Natural killer cell (primary cell): ENCODE measurements around the gene CHRNA7. TPM values are rescaled to one million over a fixed set of nuclear protein-coding genes. Genes with fewer than 3 reads are reported as not detected.

ENCODE experiments used
- ATAC-seq, 3 donors: fragments of 150-1000 bp in 2 of 3; fragments of 200-7000 bp in 1 of 3; cut with Tn5 transposase; 1 replicate in 1 of 3; 2 replicates in 2 of 3; pipeline ENCODE4 v1.10.0; 2021; ENCODE audit warnings: mild to moderate bottlenecking in 2 of 3, moderate library complexity in 2 of 3
- DNase-seq, 2 donors: peaks; one replicate each; pipeline versions ENCODE4 v3.0.0 to v3.0.0-alpha.2; 2013 to 2021; ENCODE audit warnings: mixed read lengths in 1 of 2
- H3K27ac ChIP-seq: one replicate; pipeline ENCODE4 v1.5.1; 2013; ENCODE audit warnings: mild to moderate bottlenecking, low read length
- H3K27me3 ChIP-seq: one replicate; pipeline ENCODE4 v1.6.1; 2013; ENCODE audit warnings: low read length; ENCODE audit not compliant: control insufficient read depth, insufficient read depth
- H3K36me3 ChIP-seq: one replicate; pipeline ENCODE4 v1.6.1; 2013; ENCODE audit warnings: low read length; ENCODE audit not compliant: control insufficient read depth, insufficient read depth
- H3K4me1 ChIP-seq: one replicate; pipeline ENCODE4 v1.6.1; 2013; ENCODE audit warnings: low read length; ENCODE audit not compliant: control insufficient read depth, insufficient read depth
- H3K4me3 ChIP-seq: one replicate; pipeline ENCODE4 v1.5.1; 2013; ENCODE audit warnings: low read length
- H3K9me3 ChIP-seq: one replicate; pipeline ENCODE4 v1.6.1; 2013; ENCODE audit warnings: low read length; ENCODE audit not compliant: control insufficient read depth, insufficient read depth
- H3K27ac Mint-ChIP-seq, 2 donors: one replicate each; pipeline ENCODE4 v1.8.0; 2022; ENCODE audit warnings: mild to moderate bottlenecking in 2 of 2, mixed read lengths in 2 of 2, moderate library complexity in 1 of 2
- H3K27me3 Mint-ChIP-seq, 2 donors: one replicate each; pipeline ENCODE4 v1.8.0; 2022; ENCODE audit warnings: low read depth in 2 of 2, mixed read lengths in 2 of 2
- H3K36me3 Mint-ChIP-seq: one replicate; pipeline ENCODE4 v1.8.0; 2022; ENCODE audit warnings: mixed read lengths
- H3K4me1 Mint-ChIP-seq, 2 donors: one replicate each; pipeline ENCODE4 v1.8.0; 2022; ENCODE audit warnings: mixed read lengths in 2 of 2
- H3K4me3 Mint-ChIP-seq: one replicate; pipeline ENCODE4 v1.8.0; 2022; ENCODE audit warnings: mild to moderate bottlenecking, moderate library complexity, mixed read lengths
- H3K9me3 Mint-ChIP-seq, 2 donors: one replicate each; pipeline ENCODE4 v1.8.0; 2022; ENCODE audit warnings: mixed read lengths in 2 of 2
- CTCF ChIP-seq: fragments of 200-600 bp; IDR thresholded peaks from one replicate; pipeline ENCODE4 v1.8.0; 2022; ENCODE audit warnings: antibody characterized with exemption
- WGBS: methylation state at CpG from one replicate; pipeline ENCODE4 v1.1.7; 2013; ENCODE audit warnings: missing lambda C conversion rate; ENCODE audit not compliant: insufficient coverage; 5-methylcytosine and 5-hydroxymethylcytosine counted together
- intact Hi-C: fragments of 100-400 bp; cut with micrococcal nuclease; formaldehyde crosslinking; loops from one replicate; pipeline ENCODE4 v1.14.2; 2022
- total RNA-seq, 4 donors: library from RNA; stranded (reverse); fragments of 120-200 nt in 1 of 4; gene quantifications; one replicate each; pipeline versions ENCODE4 v1.2.3 to v1.2.4, GENCODE V29; 2013 to 2022

The CHRNA7 gene
- total RNA-seq, 3 donors from 2014 or later (not counting 1 experiment from before 2014, with no cell fraction given) = 3.1 to 5.4 (median 3.7) TPM

GRCh38 chr15:32107477-32108080 lies 77.3 kb downstream of the CHRNA7 start:
- Mint-ChIP-seq H3K9me3 (no peaks in the 10 kb centered on the region), H3K36me3 (no peaks in the 10 kb centered on the region), H3K27ac (no peak overlapping the region), H3K4me3 (no peak overlapping the region), H3K27me3 (peaks cover 11 to 28% of the 10 kb centered on the region in 2 donors), H3K4me1 (peaks cover 9 to 10% of the 10 kb centered on the region in 2 donors)
- intact Hi-C loops = no loop called here
- WGBS = 92% methylated on average over 13 of the region's 13 CpGs
- DNase-seq (no peak), ATAC-seq (no peak)
- Histone ChIP-seq H3K27ac (no peak overlapping the region), H3K36me3 (no peaks in the 10 kb centered on the region), H3K27me3 (no peaks in the 10 kb centered on the region), H3K4me1 (peaks cover 5% of the 10 kb centered on the region), H3K9me3 (no peaks in the 10 kb centered on the region), H3K4me3 (no peak overlapping the region)
- TF ChIP-seq CTCF = no peak

- intact Hi-C loops = no loop called here
- Mint-ChIP-seq H3K27me3 (peaks cover 10 to 25% of the 10 kb centered on the region in 2 donors), H3K4me3 (no peak overlapping the region), H3K27ac (no peak overlapping the region), H3K36me3 (no peaks in the 10 kb centered on the region), H3K4me1 (peaks cover 9 to 10% of the 10 kb centered on the region in 2 donors), H3K9me3 (no peaks in the 10 kb centered on the region)
- Histone ChIP-seq H3K4me1 (peaks cover 5% of the 10 kb centered on the region), H3K4me3 (no peak overlapping the region), H3K27ac (no peak overlapping the region), H3K9me3 (no peaks in the 10 kb centered on the region), H3K27me3 (no peaks in the 10 kb centered on the region), H3K36me3 (no peaks in the 10 kb centered on the region)
- no peak for TF ChIP-seq CTCF
- WGBS = 98% methylated on average over 5 of the region's 5 CpGs
- no peak for ATAC-seq
- no peak for DNase-seq
Observed at GRCh38 chr15:32108661-32109060, 78.3 kb downstream of the CHRNA7 start.

- WGBS = 91% methylated on average over 8 of the region's 8 CpGs
Observed at GRCh38 chr15:32112101-32112500, 81.8 kb downstream of the CHRNA7 start.

More at GRCh38 chr15:32112101-32112500, 81.8 kb downstream of the CHRNA7 start:
- Mint-ChIP-seq H3K36me3 (no peaks in the 10 kb centered on the region), H3K27me3 (peaks cover 3 to 7% of the 10 kb centered on the region in 2 donors), H3K4me3 (no peak overlapping the region), H3K9me3 (no peaks in the 10 kb centered on the region), H3K27ac (no peak overlapping the region), H3K4me1 (peaks cover under 1% of the 10 kb centered on the region in 2 donors)
- Histone ChIP-seq H3K36me3 (no peaks in the 10 kb centered on the region), H3K9me3 (no peaks in the 10 kb centered on the region), H3K4me3 (no peak overlapping the region), H3K27ac (no peak overlapping the region), H3K4me1 (peaks cover 1% of the 10 kb centered on the region), H3K27me3 (no peaks in the 10 kb centered on the region)
- intact Hi-C loops = no loop called here
- DNase-seq (no peak), ATAC-seq (no peak)
- no peak for TF ChIP-seq CTCF
